Bronchial epithelial cell (primary cell): ENCODE data around the gene PDE11A. TPM values are rescaled to one million over a fixed set of nuclear protein-coding genes. Genes with fewer than 3 reads are reported as not detected.

Source experiments
- DNase-seq: peaks from one replicate; pipeline ENCODE4 v3.0.0-alpha.2; 2010; ENCODE audit warnings: low read depth
- FAIRE-seq: peaks from 2 replicates; lab custom pipeline; 2011; peaks lifted over from hg19 to GRCh38; lab: Jason Lieb, UNC
- H3K27me3 ChIP-seq: 2 replicates; pipeline ENCODE4 v1.5.1; 2011; ENCODE audit warnings: low read length; ENCODE audit not compliant: control insufficient read depth, insufficient read depth
- H3K36me3 ChIP-seq: 2 replicates; pipeline ENCODE4 v1.5.1; 2011; ENCODE audit warnings: low read length; ENCODE audit not compliant: control insufficient read depth, insufficient read depth
- H3K4me3 ChIP-seq: 2 replicates; pipeline ENCODE4 v1.5.1; 2011; ENCODE audit warnings: mild to moderate bottlenecking, low read depth, low read length, control low read depth
- total RNA-seq: library from RNA; depleted of rRNA; stranded (reverse); fragments of >200 nt; gene quantifications from 2 replicates; pipeline ENCODE4 v1.2.1, GENCODE V29; 2014
- TF ChIP-seq, protein P1 (sequence below): IDR thresholded peaks from 2 replicates; pipeline ENCODE4 v1.5.1; 2011; ENCODE audit warnings: mild to moderate bottlenecking, moderate library complexity, low read length, control low read depth, inconsistent platforms; ENCODE audit not compliant: insufficient read depth, severe bottlenecking

PDE11A gene
- total RNA-seq, 1 donor from 2014 or later, result not detected

DNA sequence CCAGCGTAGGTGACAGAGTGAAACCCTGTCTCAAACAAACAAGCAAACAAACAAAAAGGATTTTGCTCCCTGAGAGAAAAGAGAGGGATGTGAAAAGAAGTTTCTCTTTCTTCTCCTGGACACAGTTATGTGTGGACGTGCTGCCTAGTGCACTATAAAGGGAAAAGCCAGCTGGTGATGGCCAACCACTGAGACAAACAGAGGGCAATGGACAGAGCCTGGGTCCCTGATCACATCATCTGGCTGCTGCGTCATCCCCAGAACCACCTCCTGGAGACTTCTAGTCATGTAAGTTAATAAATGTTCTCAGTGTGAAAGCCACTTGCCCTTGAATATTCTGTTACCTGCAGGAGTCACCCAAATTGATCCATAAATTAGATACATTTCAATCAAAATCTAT lies 184.9 kb downstream of the PDE11A start:
- H3K4me3 ChIP-seq, result no peak overlapping the region
- H3K27me3 ChIP-seq, result no peaks in the 10 kb centered on the region
- no peaks in the 10 kb centered on the region for H3K36me3 ChIP-seq
- no peak for DNase-seq
- TF ChIP-seq, protein P1, sequence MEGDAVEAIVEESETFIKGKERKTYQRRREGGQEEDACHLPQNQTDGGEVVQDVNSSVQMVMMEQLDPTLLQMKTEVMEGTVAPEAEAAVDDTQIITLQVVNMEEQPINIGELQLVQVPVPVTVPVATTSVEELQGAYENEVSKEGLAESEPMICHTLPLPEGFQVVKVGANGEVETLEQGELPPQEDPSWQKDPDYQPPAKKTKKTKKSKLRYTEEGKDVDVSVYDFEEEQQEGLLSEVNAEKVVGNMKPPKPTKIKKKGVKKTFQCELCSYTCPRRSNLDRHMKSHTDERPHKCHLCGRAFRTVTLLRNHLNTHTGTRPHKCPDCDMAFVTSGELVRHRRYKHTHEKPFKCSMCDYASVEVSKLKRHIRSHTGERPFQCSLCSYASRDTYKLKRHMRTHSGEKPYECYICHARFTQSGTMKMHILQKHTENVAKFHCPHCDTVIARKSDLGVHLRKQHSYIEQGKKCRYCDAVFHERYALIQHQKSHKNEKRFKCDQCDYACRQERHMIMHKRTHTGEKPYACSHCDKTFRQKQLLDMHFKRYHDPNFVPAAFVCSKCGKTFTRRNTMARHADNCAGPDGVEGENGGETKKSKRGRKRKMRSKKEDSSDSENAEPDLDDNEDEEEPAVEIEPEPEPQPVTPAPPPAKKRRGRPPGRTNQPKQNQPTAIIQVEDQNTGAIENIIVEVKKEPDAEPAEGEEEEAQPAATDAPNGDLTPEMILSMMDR, result no peak
- FAIRE-seq, result no peak

DNA sequence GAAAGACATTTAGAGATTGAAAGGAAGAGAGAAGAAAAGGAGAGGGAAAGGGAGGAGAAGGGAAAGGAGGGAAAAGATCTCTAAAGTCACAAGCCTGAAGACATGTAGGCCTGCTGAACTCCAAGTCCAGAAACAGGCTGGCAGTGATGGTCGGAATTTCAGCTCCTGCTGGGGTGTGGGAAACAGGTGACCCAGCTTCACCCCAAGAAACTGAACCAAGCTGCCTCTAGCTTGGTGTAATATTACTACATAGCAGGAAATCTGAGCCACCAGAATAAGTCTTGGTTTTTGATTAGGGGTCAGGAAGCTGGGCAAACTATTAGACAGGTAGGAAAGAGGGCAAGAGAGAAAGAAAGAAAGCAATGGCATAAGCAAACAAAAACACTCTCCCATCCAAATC lies 185.8 kb downstream of the PDE11A start:
- FAIRE-seq, result no peak
- Histone ChIP-seq H3K27me3 (no peaks in the 10 kb centered on the region), H3K4me3 (no peak overlapping the region), H3K36me3 (no peaks in the 10 kb centered on the region)
- no peak for DNase-seq
- TF ChIP-seq, protein P1, result no peak

DNA sequence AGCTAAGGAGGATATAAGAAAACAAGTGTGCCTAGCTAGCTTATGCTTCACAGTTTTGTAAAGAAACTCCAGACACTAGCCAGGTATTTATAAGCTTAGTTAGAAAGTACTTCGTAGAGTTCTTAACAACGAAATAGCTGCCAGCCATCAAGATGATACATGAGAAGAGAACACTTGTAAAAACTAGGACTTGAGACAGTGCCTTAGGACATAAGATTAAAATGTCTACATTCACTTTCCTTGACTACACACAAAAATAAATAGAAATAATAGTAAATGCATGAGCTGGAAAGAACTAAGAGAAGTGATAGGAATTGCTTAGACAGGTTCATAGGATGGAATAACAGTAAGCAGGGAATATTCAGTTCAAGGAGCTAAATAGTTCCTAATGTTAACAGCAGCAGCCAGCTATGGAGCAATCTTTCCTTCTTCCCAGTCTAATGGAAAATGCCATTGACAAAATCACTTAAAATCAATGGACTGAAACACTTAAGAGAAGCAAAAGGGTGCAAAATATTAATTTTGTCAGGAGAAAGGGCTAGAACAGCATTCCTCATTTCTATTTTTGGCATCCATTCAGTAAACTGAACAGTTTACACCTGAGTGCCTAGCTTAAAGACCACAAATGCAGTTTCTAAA lies 186.6 kb downstream of the PDE11A start:
- H3K27me3 ChIP-seq, result no peaks in the 10 kb centered on the region
- no peak overlapping the region for H3K4me3 ChIP-seq
- no peaks in the 10 kb centered on the region for H3K36me3 ChIP-seq
- FAIRE-seq, result no peak
- TF ChIP-seq, protein P1, result no peak
- DNase-seq, result no peak

DNA sequence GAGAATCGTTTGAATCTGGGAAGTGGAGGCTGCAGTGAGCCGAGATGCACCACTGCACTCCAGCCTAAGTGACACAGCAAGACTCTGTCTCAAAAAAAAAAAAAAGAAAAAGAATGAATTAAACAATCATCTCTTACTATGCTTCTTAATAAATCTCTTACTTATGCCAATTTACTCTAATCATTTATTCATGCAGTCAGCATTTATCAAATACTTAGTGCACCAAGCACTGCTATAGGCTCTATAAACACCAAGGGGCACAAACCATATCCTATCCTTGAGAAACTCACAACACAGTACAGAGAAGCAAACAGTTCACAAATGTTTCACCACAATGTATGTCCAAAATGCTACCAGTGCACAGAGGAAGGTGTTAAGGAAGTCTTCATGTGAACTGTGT lies 189.4 kb downstream of the PDE11A start:
- H3K4me3 ChIP-seq, result no peak overlapping the region
- H3K36me3 ChIP-seq, result no peaks in the 10 kb centered on the region
- H3K27me3 ChIP-seq, result no peaks in the 10 kb centered on the region
- TF ChIP-seq, protein P1, result no peak
- DNase-seq (no peak), FAIRE-seq (no peak)

DNA sequence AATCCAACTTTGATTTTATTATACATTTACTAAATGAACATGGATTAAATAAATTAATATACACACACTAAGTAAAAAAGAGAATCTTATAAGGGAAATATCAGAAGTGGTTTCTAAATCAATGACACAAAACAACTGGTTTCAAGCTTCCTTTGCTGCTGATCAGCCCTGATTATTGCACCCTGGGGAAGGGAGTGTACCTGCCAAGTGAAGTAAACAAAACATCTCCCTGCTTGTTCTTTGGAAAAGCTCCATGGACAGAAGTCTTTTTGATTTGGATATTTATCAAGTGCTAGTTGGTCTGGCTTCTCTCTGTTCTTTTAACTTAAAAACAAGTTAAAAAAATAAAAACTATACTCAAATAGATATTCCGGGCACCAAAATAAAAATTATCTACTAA lies 190.1 kb downstream of the PDE11A start:
- Histone ChIP-seq H3K4me3 (no peak overlapping the region), H3K36me3 (no peaks in the 10 kb centered on the region), H3K27me3 (no peaks in the 10 kb centered on the region)
- TF ChIP-seq, protein P1, result no peak
- DNase-seq (no peak), FAIRE-seq (no peak)

DNA sequence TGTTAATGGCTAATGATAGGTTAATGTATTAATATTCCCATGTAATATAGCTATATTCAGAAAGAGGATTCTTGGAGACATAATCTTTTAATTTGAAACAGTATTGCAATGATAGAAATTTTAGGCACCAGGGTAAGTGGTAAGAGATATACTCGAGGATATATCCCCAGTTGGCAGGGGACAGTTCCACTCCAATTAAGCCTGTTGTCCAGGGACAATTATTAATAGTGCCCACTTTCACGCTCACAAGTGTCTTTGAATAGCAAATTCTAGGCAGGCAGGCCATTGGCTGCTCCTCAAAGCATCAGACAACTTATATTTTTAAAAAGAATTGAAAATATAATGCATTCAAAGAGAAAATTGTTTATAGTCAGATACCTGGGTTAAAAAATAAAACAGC lies 190.7 kb downstream of the PDE11A start:
- H3K36me3 ChIP-seq, result no peaks in the 10 kb centered on the region
- FAIRE-seq, result no peak
- TF ChIP-seq, protein P1, result no peak

More for the DNA sequence above, 190.7 kb downstream of the PDE11A start:
- H3K4me3 ChIP-seq, result no peak overlapping the region
- H3K27me3 ChIP-seq, result no peaks in the 10 kb centered on the region
- DNase-seq, result no peak
